GM21786 (cell line): ENCODE data around the gene SSX2.
"Not testable (repeated sequence)": the region's sequence is repeated elsewhere in the genome, so short reads cannot be mapped to it uniquely, and the experiment has no call there.

Source experiments
- ATAC-seq: cut with Tn5 transposase; IDR thresholded peaks from one replicate; pipeline ENCODE4 v1.9.1; 2021; ENCODE audit not compliant: unreplicated experiment

Gene SSX2, protein sequence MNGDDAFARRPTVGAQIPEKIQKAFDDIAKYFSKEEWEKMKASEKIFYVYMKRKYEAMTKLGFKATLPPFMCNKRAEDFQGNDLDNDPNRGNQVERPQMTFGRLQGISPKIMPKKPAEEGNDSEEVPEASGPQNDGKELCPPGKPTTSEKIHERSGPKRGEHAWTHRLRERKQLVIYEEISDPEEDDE

DNA sequence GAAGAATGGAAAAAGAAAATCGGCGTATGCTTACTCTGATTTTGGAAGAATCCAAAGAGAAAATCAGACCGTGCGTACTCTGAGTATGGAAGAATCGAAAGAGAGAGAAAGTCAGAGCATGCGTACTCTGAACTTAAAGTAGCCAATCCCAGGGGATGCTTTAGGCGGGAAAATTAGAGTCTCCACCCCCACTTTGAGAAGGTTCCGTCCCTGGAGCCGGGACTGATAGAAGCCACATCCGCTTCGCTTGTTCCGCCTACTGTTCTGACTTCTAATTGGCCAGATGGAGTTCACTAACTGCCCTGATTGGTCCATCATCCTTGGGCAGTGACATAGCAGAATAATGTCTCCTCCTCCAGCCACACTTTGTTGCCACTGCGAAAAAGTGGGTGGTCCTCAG, at the start of gene SSX2:
Gene SSX2, minus strand, starts transcription at position 101 of the 400 bp plus-strand sequence. CDS start 1,429 bp downstream, outside the sequence.
- not testable (repeated sequence) for ATAC-seq

DNA sequence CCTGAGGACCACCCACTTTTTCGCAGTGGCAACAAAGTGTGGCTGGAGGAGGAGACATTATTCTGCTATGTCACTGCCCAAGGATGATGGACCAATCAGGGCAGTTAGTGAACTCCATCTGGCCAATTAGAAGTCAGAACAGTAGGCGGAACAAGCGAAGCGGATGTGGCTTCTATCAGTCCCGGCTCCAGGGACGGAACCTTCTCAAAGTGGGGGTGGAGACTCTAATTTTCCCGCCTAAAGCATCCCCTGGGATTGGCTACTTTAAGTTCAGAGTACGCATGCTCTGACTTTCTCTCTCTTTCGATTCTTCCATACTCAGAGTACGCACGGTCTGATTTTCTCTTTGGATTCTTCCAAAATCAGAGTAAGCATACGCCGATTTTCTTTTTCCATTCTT, 44.0 kb upstream of the SSX2 start, which contains the start of gene SSX2B:
Gene SSX2B, plus strand, starts transcription at position 301 of the 400 bp plus-strand sequence. CDS start 1,429 bp downstream, outside the sequence.
- ATAC-seq, result not testable (repeated sequence)

DNA sequence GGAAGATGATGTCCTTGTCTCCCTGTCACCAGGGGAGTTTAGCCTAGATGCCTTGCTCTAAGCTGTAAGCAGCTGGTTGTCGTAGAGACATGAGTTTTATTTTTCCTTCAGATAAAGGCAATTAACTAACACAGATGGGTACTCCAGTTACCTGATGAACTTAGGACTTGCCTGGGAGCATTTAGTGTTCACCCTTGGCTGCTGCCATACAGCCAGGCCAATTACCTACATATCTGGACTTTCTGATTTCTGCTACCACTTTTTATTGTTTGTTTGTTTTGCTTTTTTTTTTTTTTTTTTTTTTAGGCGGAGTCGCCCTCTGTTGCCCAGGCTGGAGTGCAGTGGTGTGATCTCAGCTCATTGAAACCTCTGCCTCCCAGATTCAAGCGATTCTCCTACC, 14.9 kb downstream of the SSX2 start:
- not testable (repeated sequence) for ATAC-seq

DNA sequence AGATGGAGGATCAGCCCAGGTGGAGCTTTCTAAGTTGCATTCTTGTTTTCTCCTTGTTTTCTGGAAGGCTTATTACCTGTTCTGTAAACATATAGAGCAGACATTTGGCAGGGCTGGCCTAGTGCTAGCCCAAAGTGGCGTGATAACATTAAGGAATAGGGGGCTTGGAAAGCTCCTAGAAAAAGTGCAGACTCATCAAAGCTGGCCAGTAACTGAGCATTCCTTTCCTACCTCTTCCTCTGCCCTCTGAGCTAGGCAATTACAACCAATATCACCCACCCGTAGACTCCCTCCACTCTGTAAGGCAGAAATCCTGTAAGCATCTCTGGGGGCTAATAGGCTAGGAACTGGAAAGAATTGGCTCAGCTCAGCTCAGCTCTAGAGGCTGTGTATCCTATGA, 44.8 kb downstream of the SSX2 start:
- not testable (repeated sequence) for ATAC-seq

DNA sequence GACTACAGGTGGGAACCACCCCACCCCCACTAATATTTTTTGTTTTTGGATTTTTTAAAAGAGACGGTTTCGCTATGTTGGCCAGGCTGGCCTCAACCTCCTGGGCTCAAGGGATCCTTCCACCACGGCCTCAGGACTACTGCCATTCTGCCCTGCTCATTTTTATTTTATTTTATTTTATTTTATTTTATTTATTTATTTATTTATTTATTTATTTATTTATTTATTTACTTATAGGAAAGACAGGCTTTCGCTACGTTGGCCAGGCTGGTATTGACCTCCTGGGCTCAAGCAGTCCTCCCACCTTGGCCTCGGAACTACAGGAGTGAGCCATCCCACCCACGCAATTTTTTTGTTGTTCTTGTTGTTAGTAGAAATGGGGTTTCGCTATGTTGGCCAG, 51.5 kb downstream of the SSX2 start:
- ATAC-seq, result not testable (repeated sequence)

DNA sequence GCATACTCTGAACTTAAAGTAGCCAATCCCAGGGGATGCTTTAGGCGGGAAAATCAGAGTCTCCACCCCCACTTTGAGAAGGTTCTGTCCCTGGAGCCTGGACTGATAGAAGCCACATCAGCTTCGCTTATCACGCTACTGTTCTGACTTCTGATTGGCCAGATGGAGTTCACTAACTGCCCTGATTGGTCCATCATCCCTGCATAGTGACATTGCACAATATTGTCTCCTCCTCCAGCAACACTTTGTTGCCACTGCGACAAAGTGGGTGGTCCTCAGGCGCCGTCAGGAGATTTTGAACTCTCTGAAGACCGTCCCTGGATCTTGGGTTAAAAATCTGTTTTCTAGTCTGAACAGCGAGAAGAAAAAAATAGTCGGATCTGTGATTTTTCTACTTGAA, 52.2 kb downstream of the SSX2 start, which contains the start of gene SSX7:
Gene SSX7, minus strand, starts transcription at position 101 of the 400 bp plus-strand sequence. CDS start 1,428 bp downstream, outside the sequence.
- ATAC-seq, result not testable (repeated sequence)

DNA sequence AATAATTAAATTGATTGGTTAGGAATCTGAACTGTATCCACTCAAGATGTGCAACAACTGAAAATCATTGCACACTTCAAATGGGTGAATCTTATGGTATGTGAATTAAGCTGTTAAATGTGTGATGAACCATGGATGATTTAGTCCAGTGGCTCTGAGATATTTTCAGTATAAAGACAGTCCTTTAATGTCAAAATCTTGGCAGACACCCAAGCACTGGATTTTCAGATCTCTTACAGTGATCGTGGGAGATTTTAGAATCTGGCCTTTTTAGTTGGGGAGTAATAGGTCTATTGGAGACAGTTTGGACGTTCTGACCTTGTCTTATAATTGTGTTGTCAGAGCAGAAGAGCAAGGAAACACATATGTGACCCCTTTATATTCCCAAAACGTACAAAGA, 56.3 kb downstream of the SSX2 start:
- not testable (repeated sequence) for ATAC-seq

DNA sequence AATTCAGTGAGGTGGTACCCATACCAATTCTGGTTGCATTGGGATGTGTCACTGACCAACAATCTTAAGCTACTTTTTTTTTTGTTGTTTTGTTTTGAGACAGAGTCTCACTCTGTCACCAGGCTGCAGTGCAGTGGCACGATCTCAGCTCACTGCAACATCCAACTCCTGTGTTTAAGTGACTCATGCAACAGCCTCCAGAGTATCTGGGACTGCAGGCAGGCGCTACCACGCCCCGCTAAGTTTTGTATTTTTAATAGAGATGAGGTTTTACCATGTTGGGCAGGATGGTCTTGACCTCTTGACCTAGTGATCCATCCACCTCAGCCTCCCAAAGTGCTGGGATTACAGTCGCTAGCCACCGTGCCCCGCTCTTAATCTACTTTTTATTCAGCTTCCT, 58.0 kb downstream of the SSX2 start:
- ATAC-seq, result not testable (repeated sequence)
